K562 (cell line): ENCODE data around the gene TUBB6. TPM values are rescaled to one million over a fixed set of nuclear protein-coding genes. Genes with fewer than 3 reads are reported as not detected.
A peak's percentile ranks its signal among the peaks of the same experiment; 100 is the strongest.

ENCODE experiments used
- ATAC-seq: fragments of 200-7000 bp; cut with Tn5 transposase; 3 replicates; pipeline ENCODE4 v1.9.1; 2020; ENCODE audit warnings: moderate library complexity
- BruUV-seq: library from RNA; stranded (reverse); fragments of 400-500 nt; replicated peaks from 2 replicates; lab custom pipeline; 2021; lab: Mats Ljungman, UMichigan
- CTCF ChIA-PET: fragments of 300-600 bp; formaldehyde crosslinking; extraction: SDS; loops from one replicate; lab custom pipeline; 2021; ENCODE audit warnings: low intra/inter-chr PET ratio; lab: Yijun Ruan, JAX
- POLR2A ChIA-PET: fragments of 300-600, 350-650 bp; sonication (Branson Sonifier 250); formaldehyde crosslinking; extraction: SDS; loops from one replicate; lab custom pipeline; 2021; ENCODE audit warnings: antibody characterized with exemption, inconsistent platforms; lab: Yijun Ruan, JAX
- DNase-seq, 4 experiments: peaks; one replicate each; pipeline versions ENCODE4 v3.0.0 to v3.0.0-alpha.2; 2011 to 2018; ENCODE audit warnings: low spot score in 3 of 4, mixed read lengths in 3 of 4; ENCODE audit errors: extremely low read depth in 1 of 4
- FAIRE-seq: peaks from 2 replicates; lab custom pipeline; 2011; peaks lifted over from hg19 to GRCh38; lab: Jason Lieb, UNC
- H2AFZ ChIP-seq: 2 replicates; pipeline ENCODE4 v1.6.0; 2011; ENCODE audit warnings: low read depth, low read length, control low read depth, inconsistent platforms
- H3K27ac ChIP-seq: fragments of 200-600 bp; 3 replicates; pipeline ENCODE4 v1.8.0; 2011; ENCODE audit warnings: low read depth, mild to moderate bottlenecking, control low read depth, inconsistent platforms, low read length, moderate library complexity, mixed read lengths; ENCODE audit errors: extremely low read depth
- H3K27me3 ChIP-seq, 2 experiments: fragments of 300-600 bp in 1 of 2; 2 replicates in 1 of 2; 3 replicates in 1 of 2; pipeline versions ENCODE4 v1.6.0 to v1.8.0; 2011; ENCODE audit warnings: inconsistent platforms in 2 of 2, low read length in 2 of 2, mild to moderate bottlenecking in 1 of 2, mixed read lengths in 1 of 2, moderate library complexity in 1 of 2; ENCODE audit not compliant: control insufficient read depth in 2 of 2, insufficient read depth in 2 of 2
- H3K36me3 ChIP-seq: fragments of 300-600 bp; 3 replicates; pipeline ENCODE4 v1.8.0; 2011; ENCODE audit warnings: mild to moderate bottlenecking, low read length, inconsistent platforms; ENCODE audit not compliant: control insufficient read depth, insufficient read depth
- H3K4me1 ChIP-seq, 2 experiments: fragments of 200-600 bp in 1 of 2; replicated peaks in 1 of 2; 2 replicates in 1 of 2; 3 replicates in 1 of 2; pipeline versions ENCODE4 v1.5.1 to v1.8.0; 2011; ENCODE audit warnings: inconsistent platforms in 2 of 2, low read length in 2 of 2, mild to moderate bottlenecking in 1 of 2, mixed read lengths in 1 of 2, moderate library complexity in 1 of 2; ENCODE audit not compliant: control insufficient read depth in 2 of 2, insufficient read depth in 2 of 2
- H3K4me2 ChIP-seq: 2 replicates; pipeline ENCODE4 v1.6.1; 2011; ENCODE audit warnings: low read length, control low read depth, inconsistent platforms, mixed read lengths; ENCODE audit not compliant: insufficient read depth
- H3K4me3 ChIP-seq: fragments of 200-600 bp; sonication (generic), shearing (Covaris generic); 2 replicates; pipeline ENCODE4 v1.5.1; 2016; ENCODE audit warnings: control low read depth, inconsistent platforms
- H3K79me2 ChIP-seq: fragments of 200-600 bp; 3 replicates; pipeline ENCODE4 v1.8.0; 2011; ENCODE audit warnings: low read length, inconsistent platforms; ENCODE audit not compliant: control insufficient read depth, insufficient read depth
- H3K9ac ChIP-seq, 2 experiments: 2 replicates each; pipeline versions ENCODE4 v1.6.0 to v1.6.1; 2011; ENCODE audit warnings: low read depth in 2 of 2, low read length in 2 of 2, control low read depth in 1 of 2, inconsistent platforms in 1 of 2, mild to moderate bottlenecking in 1 of 2, mixed read lengths in 1 of 2; ENCODE audit not compliant: insufficient read depth in 1 of 2
- H3K9me1 ChIP-seq: one replicate; pipeline ENCODE4 v1.6.0; 2011; ENCODE audit warnings: inconsistent platforms, mild to moderate bottlenecking, low read length, moderate library complexity; ENCODE audit not compliant: control insufficient read depth, insufficient read depth
- H3K9me3 ChIP-seq: replicated peaks from 2 replicates; pipeline ENCODE4 v1.5.1; 2011; ENCODE audit warnings: low read depth, low read length, inconsistent platforms; ENCODE audit not compliant: control insufficient read depth, insufficient read depth
- H4K20me1 ChIP-seq: replicated peaks from 2 replicates; pipeline ENCODE4 v1.6.1; 2011; ENCODE audit warnings: low read length, inconsistent platforms, mixed read lengths; ENCODE audit not compliant: control insufficient read depth, insufficient read depth
- BCLAF1 ChIP-seq, 2 experiments: fragments of 450-650 bp in 1 of 2; IDR thresholded peaks; 2 replicates each; pipeline ENCODE4 v1.6.1; 2011 to 2017; ENCODE audit warnings: low read depth in 2 of 2, antibody characterized with exemption in 1 of 2, borderline replicate concordance in 1 of 2, low read length in 1 of 2, mild to moderate bottlenecking in 1 of 2, mixed read lengths in 1 of 2; ENCODE audit not compliant: control insufficient read depth in 1 of 2
- BRD4 ChIP-seq: fragments of 200-600 bp; sonication (generic); IDR thresholded peaks from 2 replicates; pipeline ENCODE4 v1.6.1; 2017; ENCODE audit warnings: inconsistent platforms
- EGR1 ChIP-seq: fragments of 450-650 bp; conservative IDR thresholded peaks from 2 replicates; pipeline ENCODE4 v1.6.1; 2017; ENCODE audit warnings: mild to moderate bottlenecking
- ESRRA ChIP-seq: fragments of 450-650 bp; IDR thresholded peaks from 2 replicates; pipeline ENCODE4 v1.6.1; 2014; ENCODE audit warnings: low read depth, mild to moderate bottlenecking, moderate library complexity, borderline replicate concordance
- ETV1 ChIP-seq: fragments of 450-650 bp; conservative IDR thresholded peaks from 2 replicates; pipeline ENCODE4 v1.6.1; 2016; ENCODE audit warnings: missing genetic modification characterization, control low read depth, low read depth, missing compliant biosample characterization
- MCM2 ChIP-seq: fragments of 450-650 bp; IDR thresholded peaks from 2 replicates; pipeline ENCODE4 v1.6.1; 2017; ENCODE audit warnings: low read depth, mild to moderate bottlenecking
- MITF ChIP-seq: IDR thresholded peaks from 2 replicates; pipeline ENCODE4 v1.6.1; 2014; ENCODE audit warnings: antibody characterized with exemption
- NRF1 ChIP-seq, 2 experiments: fragments of 450-650 bp; IDR thresholded peaks in 1 of 2; conservative IDR thresholded peaks in 1 of 2; 2 replicates each; pipeline ENCODE4 v1.6.1; 2014; ENCODE audit warnings: mild to moderate bottlenecking in 2 of 2
- SIN3A ChIP-seq, 2 experiments: fragments of 150-350 bp in 1 of 2; IDR thresholded peaks; 2 replicates each; pipeline ENCODE4 v1.6.1; 2011 to 2016; ENCODE audit warnings: borderline replicate concordance in 2 of 2, low read depth in 2 of 2, low read length in 2 of 2, mild to moderate bottlenecking in 2 of 2, moderate library complexity in 2 of 2; ENCODE audit not compliant: control insufficient read depth in 1 of 2
- TCFL5 ChIP-seq: fragments of 250-450 bp; sonication (Bioruptor Pico); conservative IDR thresholded peaks from 2 replicates; pipeline ENCODE4 v1.6.1; 2021; ENCODE audit warnings: mild to moderate bottlenecking, moderate library complexity, matching md5 sums
- TRIM25 ChIP-seq: fragments of 450-650 bp; IDR thresholded peaks from 2 replicates; pipeline ENCODE4 v1.7.0; 2016; ENCODE audit warnings: borderline replicate concordance
- ZBTB17 ChIP-seq: fragments of 450-650 bp; formaldehyde crosslinking; IDR thresholded peaks from 2 replicates; pipeline ENCODE4 v1.4.0; 2020; ENCODE audit warnings: mild to moderate bottlenecking
- WGBS: fragments of 100-300 bp; shearing (Covaris generic); methylation state at CpG from one replicate; pipeline ENCODE4 v1.1.6; 2016; ENCODE audit warnings: low coverage, mixed read lengths; ENCODE audit not compliant: insufficient coverage; ENCODE audit errors: missing lambda C conversion rate; 5-methylcytosine and 5-hydroxymethylcytosine counted together
- in situ Hi-C: fragments of 300-500 bp; cut with MboI; formaldehyde crosslinking; loops from 4 replicates; pipeline ENCODE4 v1.15.0; 2018; ENCODE audit warnings: inconsistent platforms, mixed read lengths
- intact Hi-C: fragments of 100-400 bp; cut with micrococcal nuclease; formaldehyde crosslinking; loops from 2 replicates; pipeline ENCODE4 v1.14.2; 2022
- polyA plus RNA-seq, 8 experiments: library from polyadenylated mRNA; depleted of rRNA in 4 of 8; stranded (reverse) in 5 of 8; unstranded in 3 of 8; fragments of >200 nt; fragmentation: Nextera tagmentation in 2 of 8; fragmentation: Illumina TruSeq in 1 of 8; extraction: Ambion mirVana in 2 of 8; extraction: Trizol in 1 of 8; gene quantifications; 2 replicates each; pipeline versions ENCODE4 v1.2.1 to v1.2.3, GENCODE V29; 2011 to 2014; ENCODE audit warnings: inconsistent platforms in 1 of 8, missing spikeins in 1 of 8
- total RNA-seq, 7 experiments: library from RNA; depleted of rRNA in 6 of 7; stranded (reverse); fragments of >200 nt in 6 of 7; fragmentation: Illumina TruSeq in 2 of 7; extraction: Trizol in 2 of 7; gene quantifications; 2 replicates each; pipeline versions ENCODE4 v1.2.1 to v1.2.3, GENCODE V29; 2011 to 2021; ENCODE audit warnings: low replicate concordance in 1 of 7

Gene TUBB6
- total and polyA plus RNA-seq, 9 of the 15 experiments (the other 6 are each of a cell fraction or from before 2014, with no cell fraction given): 43.9 to 404 (median 81.1) TPM

GRCh38 chr18:12287131-12287681 lies 20.8 kb upstream of the TUBB6 start (continued):
- TF ChIP-seq TCFL5 (CRISPR knock-in tag): no peak
- no peak for TF ChIP-seq EGR1
- TF ChIP-seq MITF: no peak
- TF ChIP-seq, all 486 proteins: peak for 0

- intact Hi-C loops: loop anchor here (2.0 kb wide), 1 partner anchor 15 kb away; no protein-coding TSS in a partner anchor
- peak overlapping the region; percentile 81 for H3K4me2 ChIP-seq
- no peaks in the 10 kb centered on the region for H4K20me1 ChIP-seq
- H3K27ac ChIP-seq: no peak overlapping the region
- peak overlapping the region; percentile 88 for H2AFZ ChIP-seq
- BruUV-seq: no TSS peak
- peak; percentile 85 for FAIRE-seq
- POLR2A ChIA-PET: interaction anchor here (0.5 to 1.7 kb wide), 4 partner anchors 89 to 583 kb away, joined by 3 to 5 read pairs (median 4); partner anchors contain the start of gene AFG3L2
- peak overlapping the region; percentile 33 for H3K4me3 ChIP-seq
- CTCF ChIA-PET: interaction anchor here (0.6 kb wide), 1 partner anchor 195 kb away, joined by 4 read pairs; no protein-coding TSS in a partner anchor
- WGBS: 18% methylated on average over 41 of the region's 41 CpGs
- in situ Hi-C loops: no loop called here
- peak overlapping the region; percentile 35 to 88; a peak in 3 of 4 replicates for H3K9ac ChIP-seq
- peak; percentile 82 for ATAC-seq
- no peaks in the 10 kb centered on the region for H3K36me3 ChIP-seq
- no peaks in the 10 kb centered on the region for H3K79me2 ChIP-seq
- peaks cover 16 to 21% of the 10 kb centered on the region in 2 experiments; a peak in 4 of 5 replicates for H3K4me1 ChIP-seq
- no peaks in the 10 kb centered on the region for H3K9me3 ChIP-seq
- peak; percentile 66 to 85 (median 80) for DNase-seq
- H3K27me3 ChIP-seq: no peaks in the 10 kb centered on the region
- H3K9me1 ChIP-seq: no peaks in the 10 kb centered on the region
- peak in 1 of 2 experiments; percentile 54; a peak in 1 of 4 replicates for TF ChIP-seq SIN3A (IDR thresholded peaks at IDR 0.05; ENCODE audit: borderline replicate concordance in 2 of 2, control insufficient read depth in 1 of 2, low read depth in 2 of 2, low read length in 2 of 2)
- no peak for TF ChIP-seq BRD4
- no peak for TF ChIP-seq TRIM25
- TF ChIP-seq ESRRA: peak; percentile 17; the same call in 1 of the 2 replicates
- TF ChIP-seq MCM2: no peak
- no peak for TF ChIP-seq ETV1 (tag)
- no peak for TF ChIP-seq BCLAF1 (IDR thresholded peaks at IDR 0.05; ENCODE audit: borderline replicate concordance in 1 of 2, control insufficient read depth in 1 of 2, low read depth in 2 of 2, low read length in 1 of 2)
- TF ChIP-seq ZBTB17 (CRISPR knock-in tag): no peak
- TF ChIP-seq NRF1 (conservative IDR thresholded peaks at IDR 0.05 in 1 of 2, IDR thresholded peaks at IDR 0.05 in 1 of 2): peak in 1 of 2 experiments; percentile 44; a peak in 1 of 4 replicates
These were observed 20.2 kb upstream of the TUBB6 start for GRCh38 chr18:12287684-12288402.
